IMR-90 (cell line): ENCODE data around the gene PTX3. TPM values are rescaled to one million over a fixed set of nuclear protein-coding genes. Genes with fewer than 3 reads are reported as not detected.

Experiments used
- ATAC-seq: fragments of 200-7000 bp; cut with Tn5 transposase; 2 replicates; pipeline ENCODE4 v1.9.1; 2020; ENCODE audit warnings: low read depth, mild to moderate bottlenecking, moderate library complexity
- BruUV-seq: library from RNA; stranded (reverse); fragments of 400-500 nt; replicated peaks from 2 replicates; lab custom pipeline; 2021; lab: Mats Ljungman, UMichigan
- CTCF ChIA-PET: fragments of 300-600 bp; formaldehyde crosslinking; extraction: SDS; loops from one replicate; lab custom pipeline; 2021; ENCODE audit warnings: antibody characterized with exemption; lab: Yijun Ruan, JAX
- POLR2A ChIA-PET: fragments of 300-600 bp; sonication (Branson Sonifier 250); formaldehyde crosslinking; loops from one replicate; lab custom pipeline; 2022; ENCODE audit warnings: antibody characterized with exemption; ENCODE audit not compliant: unreplicated experiment; lab: Charles Lee
- DNase-seq: peaks from one replicate; pipeline ENCODE4 v3.0.0; 2013
- H2AFZ ChIP-seq: replicated peaks from 2 replicates; pipeline ENCODE3; 2013; ENCODE audit warnings: low read length, mild to moderate bottlenecking; ENCODE audit not compliant: poor library complexity
- H2AK5ac ChIP-seq: 2 replicates; pipeline ENCODE4 v1.6.1; 2013; ENCODE audit warnings: low read depth, low read length, inconsistent platforms
- H2AK9ac ChIP-seq: replicated peaks from 2 replicates; pipeline ENCODE3; 2013; ENCODE audit warnings: mild to moderate bottlenecking, low read depth, low read length, moderate library complexity; ENCODE audit not compliant: poor library complexity
- H2BK120ac ChIP-seq: 2 replicates; pipeline ENCODE4 v1.6.1; 2013; ENCODE audit warnings: low read depth, low read length, inconsistent platforms
- H2BK15ac ChIP-seq: 3 replicates; pipeline ENCODE4 v1.6.1; 2013; ENCODE audit warnings: low read depth, low read length, inconsistent platforms
- H2BK20ac ChIP-seq: 2 replicates; pipeline ENCODE4 v1.6.1; 2013; ENCODE audit warnings: low read depth, mild to moderate bottlenecking, inconsistent platforms, low read length, moderate library complexity
- H2BK5ac ChIP-seq: 2 replicates; pipeline ENCODE4 v1.6.1; 2013; ENCODE audit warnings: mild to moderate bottlenecking, low read depth, low read length, inconsistent platforms; ENCODE audit not compliant: poor library complexity, severe bottlenecking
- H3K14ac ChIP-seq: replicated peaks from 2 replicates; pipeline ENCODE4 v1.6.1; 2013; ENCODE audit warnings: low read depth, low read length, inconsistent platforms
- H3K18ac ChIP-seq: 2 replicates; pipeline ENCODE4 v1.6.1; 2013; ENCODE audit warnings: low read depth, low read length, control low read depth
- H3K23ac ChIP-seq: 2 replicates; pipeline ENCODE4 v1.6.1; 2013; ENCODE audit warnings: low read depth, low read length, inconsistent platforms
- H3K27ac ChIP-seq: 2 replicates; pipeline ENCODE4 v1.5.1; 2013; ENCODE audit warnings: mild to moderate bottlenecking, control low read depth, low read length; ENCODE audit not compliant: insufficient read depth
- H3K27me3 ChIP-seq: 2 replicates; pipeline ENCODE4 v1.6.1; 2013; ENCODE audit warnings: low read length; ENCODE audit not compliant: control insufficient read depth, insufficient read depth
- H3K36me3 ChIP-seq: 2 replicates; pipeline ENCODE4 v1.6.1; 2013; ENCODE audit warnings: low read length, mixed read lengths; ENCODE audit not compliant: control insufficient read depth, insufficient read depth
- H3K4ac ChIP-seq: 2 replicates; pipeline ENCODE4 v1.6.1; 2013; ENCODE audit warnings: low read depth, low read length, inconsistent platforms
- H3K4me1 ChIP-seq: 2 replicates; pipeline ENCODE4 v1.6.1; 2013; ENCODE audit warnings: low read length, mixed read lengths; ENCODE audit not compliant: control insufficient read depth, insufficient read depth
- H3K4me2 ChIP-seq: 2 replicates; pipeline ENCODE4 v1.6.1; 2013; ENCODE audit warnings: low read depth, mild to moderate bottlenecking, control low read depth, low read length, moderate library complexity
- H3K4me3 ChIP-seq: 2 replicates; pipeline ENCODE4 v1.5.1; 2013; ENCODE audit warnings: low read depth, mild to moderate bottlenecking, control low read depth, low read length, moderate library complexity; ENCODE audit not compliant: insufficient read depth
- H3K56ac ChIP-seq: 2 replicates; pipeline ENCODE4 v1.6.1; 2013; ENCODE audit warnings: low read length, inconsistent platforms; ENCODE audit not compliant: insufficient read depth; ENCODE audit errors: extremely low read depth
- H3K79me1 ChIP-seq, 2 experiments: 2 replicates each; pipeline ENCODE4 v1.6.1; 2013; ENCODE audit warnings: low read length in 2 of 2, inconsistent platforms in 1 of 2, low read depth in 1 of 2
- H3K9ac ChIP-seq: 2 replicates; pipeline ENCODE4 v1.6.1; 2013; ENCODE audit warnings: low read depth, low read length, control low read depth
- H3K9me1 ChIP-seq: 2 replicates; pipeline ENCODE4 v1.6.1; 2013; ENCODE audit warnings: low read length, inconsistent platforms; ENCODE audit not compliant: insufficient read depth
- H3K9me3 ChIP-seq: 2 replicates; pipeline ENCODE4 v1.6.1; 2013; ENCODE audit warnings: low read length; ENCODE audit not compliant: control insufficient read depth, insufficient read depth
- H4K20me1 ChIP-seq: 2 replicates; pipeline ENCODE4 v1.6.1; 2013; ENCODE audit warnings: low read length, inconsistent platforms; ENCODE audit not compliant: insufficient read depth
- H4K5ac ChIP-seq: 2 replicates; pipeline ENCODE4 v1.6.1; 2013; ENCODE audit warnings: mild to moderate bottlenecking, low read depth, low read length, control low read depth
- H4K8ac ChIP-seq, 2 experiments: 2 replicates each; pipeline ENCODE4 v1.6.1; 2013; ENCODE audit warnings: low read depth in 2 of 2, low read length in 2 of 2, control low read depth in 1 of 2, inconsistent platforms in 1 of 2
- H4K91ac ChIP-seq: 2 replicates; pipeline ENCODE4 v1.6.1; 2013; ENCODE audit warnings: low read depth, low read length, inconsistent platforms; ENCODE audit not compliant: insufficient read depth
- BHLHE40 ChIP-seq: fragments of 150-350 bp; IDR thresholded peaks from 2 replicates; pipeline ENCODE4 v1.6.1; 2016; ENCODE audit warnings: mild to moderate bottlenecking, low read depth, low read length
- CHD1 ChIP-seq: IDR thresholded peaks from 2 replicates; pipeline ENCODE4 v1.6.1; 2012; ENCODE audit warnings: low read depth, low read length, improper control_type of control experiment
- FOS ChIP-seq: fragments of 150-350 bp; IDR thresholded peaks from 2 replicates; pipeline ENCODE4 v1.6.1; 2016; ENCODE audit warnings: low read depth, low read length
- MAFK ChIP-seq: IDR thresholded peaks from 2 replicates; pipeline ENCODE4 v1.6.1; 2012; ENCODE audit warnings: low read depth, low read length, improper control_type of control experiment
- MXI1 ChIP-seq: IDR thresholded peaks from 2 replicates; pipeline ENCODE4 v1.6.1; 2012; ENCODE audit warnings: low read depth, mild to moderate bottlenecking, low read length, moderate library complexity, borderline replicate concordance
- RCOR1 ChIP-seq: IDR thresholded peaks from 2 replicates; pipeline ENCODE4 v1.6.1; 2012; ENCODE audit warnings: mild to moderate bottlenecking, low read length, improper control_type of control experiment; ENCODE audit not compliant: insufficient replicate concordance
- RFX5 ChIP-seq: IDR thresholded peaks from 2 replicates; pipeline ENCODE4 v1.8.0; 2012; ENCODE audit warnings: low read depth, mild to moderate bottlenecking, low read length, moderate library complexity
- dilution Hi-C: fragments of 300-500 bp; cut with HindIII; formaldehyde crosslinking; loops from one replicate; pipeline ENCODE4 v1.14.3; 2018; ENCODE audit warnings: low sequenced_read_pairs; ENCODE audit not compliant: unreplicated experiment
- in situ Hi-C: fragments of 300-500 bp; cut with MboI; formaldehyde crosslinking; loops from 3 replicates; pipeline ENCODE4 v1.14.3; 2019; ENCODE audit warnings: low sequenced_read_pairs, inconsistent platforms, mixed read lengths
- intact Hi-C: fragments of 100-400 bp; cut with micrococcal nuclease; formaldehyde crosslinking; loops from 2 replicates; pipeline ENCODE4 v1.10.0; 2022
- polyA plus RNA-seq, 3 experiments: library from polyadenylated mRNA; depleted of rRNA; stranded (reverse); fragments of >200 nt; gene quantifications; 2 replicates each; pipeline ENCODE4 v1.2.3, GENCODE V29; 2012; ENCODE audit warnings: low replicate concordance in 1 of 3
- total RNA-seq: library from RNA; depleted of rRNA; stranded (reverse); fragments of >200 nt; gene quantifications from 2 replicates; pipeline ENCODE4 v1.2.3, GENCODE V29; 2012
- TF ChIP-seq, protein P1 (sequence below): fragments of 150-350 bp; IDR thresholded peaks from 2 replicates; pipeline ENCODE4 v1.6.1; 2016; ENCODE audit warnings: low read depth, mild to moderate bottlenecking, low read length, moderate library complexity, borderline replicate concordance

PTX3 gene
- total and polyA plus RNA-seq, 2 of the 4 experiments (the other 2 are of a cell fraction): 97.9 to 135 TPM

DNA sequence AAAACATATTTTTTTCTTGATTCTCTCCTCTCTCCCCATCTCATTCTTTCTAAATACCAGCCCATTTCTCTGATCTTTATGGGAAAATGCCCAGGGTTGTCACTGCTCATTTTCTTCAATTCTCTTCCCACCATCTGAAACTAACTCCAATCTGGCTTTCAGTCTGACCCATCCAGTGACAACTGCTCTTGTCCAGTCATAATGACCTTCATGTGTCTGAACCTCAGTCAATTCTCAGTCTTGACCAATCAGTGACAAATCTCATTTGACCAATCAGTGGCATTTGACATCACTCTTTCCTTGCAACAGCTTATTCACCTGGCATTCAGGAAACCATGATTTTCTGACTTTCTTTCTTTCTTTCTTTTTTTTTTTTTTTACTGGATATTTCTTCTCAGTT lies 51.5 kb downstream of the PTX3 start:
- DNase-seq (no peak), ATAC-seq (no peak)
- TF ChIP-seq FOS: no peak
- TF ChIP-seq, protein P1, sequence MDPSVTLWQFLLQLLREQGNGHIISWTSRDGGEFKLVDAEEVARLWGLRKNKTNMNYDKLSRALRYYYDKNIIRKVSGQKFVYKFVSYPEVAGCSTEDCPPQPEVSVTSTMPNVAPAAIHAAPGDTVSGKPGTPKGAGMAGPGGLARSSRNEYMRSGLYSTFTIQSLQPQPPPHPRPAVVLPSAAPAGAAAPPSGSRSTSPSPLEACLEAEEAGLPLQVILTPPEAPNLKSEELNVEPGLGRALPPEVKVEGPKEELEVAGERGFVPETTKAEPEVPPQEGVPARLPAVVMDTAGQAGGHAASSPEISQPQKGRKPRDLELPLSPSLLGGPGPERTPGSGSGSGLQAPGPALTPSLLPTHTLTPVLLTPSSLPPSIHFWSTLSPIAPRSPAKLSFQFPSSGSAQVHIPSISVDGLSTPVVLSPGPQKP: no peak
- TF ChIP-seq CHD1: no peak
- TF ChIP-seq BHLHE40: no peak
- TF ChIP-seq RFX5: no peak
- no peak for TF ChIP-seq MXI1
- no peak for TF ChIP-seq MAFK
- no peak for TF ChIP-seq RCOR1
- no TSS peak for BruUV-seq
- Histone ChIP-seq H3K9ac (no peak overlapping the region), H2AK9ac (no peak overlapping the region), H3K4me1 (no peaks in the 10 kb centered on the region; the same call in 1 of the 2 replicates), H3K9me3 (no peaks in the 10 kb centered on the region), H2BK5ac (peak overlapping the region; percentile 64), H4K5ac (peak overlapping the region; percentile 9; the same call in 1 of the 2 replicates), H4K8ac (peak overlapping the region; percentile 16 to 68; a peak in 1 of 4 replicates), H3K79me1 (peaks cover 3 to 15% of the 10 kb centered on the region in 2 experiments; a peak in 2 of 4 replicates), H3K9me1 (peaks cover 5% of the 10 kb centered on the region; the same call in 1 of the 2 replicates), H3K27ac (no peak overlapping the region), H3K27me3 (no peaks in the 10 kb centered on the region), H3K4me3 (no peak overlapping the region), H2AFZ (no peak overlapping the region), H3K36me3 (no peaks in the 10 kb centered on the region; the same call in 1 of the 2 replicates), H3K23ac (peak overlapping the region; percentile 62; the same call in 1 of the 2 replicates), H2AK5ac (peak overlapping the region; percentile 69), H3K18ac (peak overlapping the region; percentile 21; the same call in 1 of the 2 replicates), H3K4me2 (no peak overlapping the region), H2BK15ac (peak overlapping the region; percentile 62; the same call in 1 of the 3 replicates), H2BK120ac (peak overlapping the region; percentile 54), H3K56ac (no peak overlapping the region), H2BK20ac (peak overlapping the region; percentile 92), H4K20me1 (no peaks in the 10 kb centered on the region), H3K4ac (peak overlapping the region; percentile 34; the same call in 1 of the 2 replicates), H3K14ac (peak overlapping the region; percentile 57; the same call in 1 of the 2 replicates), H4K91ac (peak overlapping the region; percentile 9; the same call in 1 of the 2 replicates)
- ChIA-PET CTCF (interaction anchor here (0.7 kb wide), 1 partner anchor 44 kb away, joined by 3 read pairs; no protein-coding TSS in a partner anchor), POLR2A (no interaction called here)
- in situ Hi-C loops (no loop called here), intact Hi-C loops (no loop called here), dilution Hi-C loops (no loop called here)
